Fibroblast of lung (primary cell): ENCODE measurements around the gene KCNMA1. TPM values are rescaled to one million over a fixed set of nuclear protein-coding genes. Genes with fewer than 3 reads are reported as not detected.

ENCODE experiments used
- DNase-seq, 2 donors: peaks; one replicate each; pipeline versions ENCODE4 v3.0.0 to v3.0.0-alpha.2; 2010; ENCODE audit warnings: low read depth in 2 of 2
- H2AFZ ChIP-seq: 2 replicates; pipeline ENCODE4 v1.5.1; 2012; ENCODE audit warnings: low read length, control low read depth, inconsistent platforms
- H3K27ac ChIP-seq: 2 replicates; pipeline ENCODE4 v1.5.1; 2011; ENCODE audit warnings: low read length, control low read depth; ENCODE audit not compliant: insufficient read depth
- H3K27me3 ChIP-seq: 2 replicates; pipeline ENCODE4 v1.5.1; 2011; ENCODE audit warnings: mild to moderate bottlenecking, low read length; ENCODE audit not compliant: control insufficient read depth, insufficient read depth
- H3K36me3 ChIP-seq: 2 replicates; pipeline ENCODE4 v1.5.1; 2011; ENCODE audit warnings: low read length; ENCODE audit not compliant: control insufficient read depth, insufficient read depth
- H3K4me1 ChIP-seq: 2 replicates; pipeline ENCODE4 v1.5.1; 2011; ENCODE audit warnings: low read length; ENCODE audit not compliant: control insufficient read depth, insufficient read depth; ENCODE audit errors: extremely low read depth
- H3K4me2 ChIP-seq: 2 replicates; pipeline ENCODE4 v1.5.1; 2011; ENCODE audit warnings: low read length, control low read depth; ENCODE audit not compliant: insufficient read depth; ENCODE audit errors: extremely low read depth
- H3K4me3 ChIP-seq, 4 experiments: fragments of 200-600 bp in 1 of 4; sonication (generic) in 1 of 4; replicated peaks in 1 of 4; 2 replicates each; pipeline ENCODE4 v1.5.1; 2011 to 2016; ENCODE audit warnings: low read length in 4 of 4, low read depth in 3 of 4, mild to moderate bottlenecking in 3 of 4, control low read depth in 2 of 4, inconsistent platforms in 1 of 4, mixed read lengths in 1 of 4; ENCODE audit not compliant: insufficient read depth in 1 of 4; ENCODE audit errors: control extremely low read depth in 1 of 4
- H3K79me2 ChIP-seq: 2 replicates; pipeline ENCODE4 v1.5.1; 2012; ENCODE audit warnings: mild to moderate bottlenecking, low read length, inconsistent platforms; ENCODE audit not compliant: control insufficient read depth, insufficient read depth
- H3K9ac ChIP-seq: 2 replicates; pipeline ENCODE4 v1.5.1; 2011; ENCODE audit warnings: mild to moderate bottlenecking, low read length, control low read depth; ENCODE audit not compliant: insufficient read depth
- H3K9me3 ChIP-seq: 2 replicates; pipeline ENCODE4 v1.5.1; 2012; ENCODE audit warnings: low read depth, low read length; ENCODE audit not compliant: control insufficient read depth, insufficient read depth
- H4K20me1 ChIP-seq: 2 replicates; pipeline ENCODE4 v1.5.1; 2011; ENCODE audit warnings: low read length; ENCODE audit not compliant: control insufficient read depth, insufficient read depth; ENCODE audit errors: extremely low read depth
- CTCF ChIP-seq, 2 donors: IDR thresholded peaks in 1 of 2; conservative IDR thresholded peaks in 1 of 2; 1 replicate in 1 of 2; 2 replicates in 1 of 2; pipeline ENCODE4 v1.5.1; 2011 to 2012; ENCODE audit warnings: low read length in 2 of 2, control low read depth in 1 of 2, inconsistent platforms in 1 of 2, low read depth in 1 of 2, mild to moderate bottlenecking in 1 of 2
- EZH2 ChIP-seq: IDR thresholded peaks from 2 replicates; pipeline ENCODE4 v1.5.1; 2012; ENCODE audit warnings: low read length, control low read depth, mild to moderate bottlenecking; ENCODE audit errors: missing control alignments
- polyA plus RNA-seq, 2 donors: library from polyadenylated mRNA; depleted of rRNA in 1 of 2; stranded (reverse) in 1 of 2; unstranded in 1 of 2; fragments of >200 nt; gene quantifications; 2 replicates each; pipeline ENCODE4 v1.2.1, GENCODE V29; 2011 to 2012; ENCODE audit warnings: missing spikeins in 1 of 2
- total RNA-seq: library from RNA; depleted of rRNA; stranded (reverse); fragments of >200 nt; gene quantifications from 2 replicates; pipeline ENCODE4 v1.2.1, GENCODE V29; 2014

KCNMA1 gene
- total and polyA plus RNA-seq, 2 donors (not counting 1 experiment from before 2014, with no cell fraction given), result 31.0 to 138 TPM

GRCh38 chr10:77350134-77350533 lies 287.5 kb downstream of the KCNMA1 start:
- Histone ChIP-seq H3K4me3 (no peak overlapping the region), H3K9me3 (no peaks in the 10 kb centered on the region), H3K27ac (peak overlapping the region; percentile 84), H3K27me3 (no peaks in the 10 kb centered on the region), H3K4me2 (no peak overlapping the region), H3K79me2 (no peaks in the 10 kb centered on the region), H2AFZ (no peak overlapping the region), H3K9ac (no peak overlapping the region), H4K20me1 (no peaks in the 10 kb centered on the region), H3K36me3 (no peaks in the 10 kb centered on the region), H3K4me1 (peaks cover 15% of the 10 kb centered on the region)
- no peak for TF ChIP-seq CTCF (conservative IDR thresholded peaks at IDR 0.05 in 1 of 2, IDR thresholded peaks at IDR 0.05 in 1 of 2; ENCODE audit: low read depth in 1 of 2, low read length in 2 of 2)
- TF ChIP-seq EZH2, result no peak
- no peak for DNase-seq

GRCh38 chr10:77349226-77349625 lies 288.4 kb downstream of the KCNMA1 start:
- Histone ChIP-seq H2AFZ (no peak overlapping the region), H3K27ac (no peak overlapping the region), H3K4me1 (peaks cover 15% of the 10 kb centered on the region), H3K27me3 (no peaks in the 10 kb centered on the region), H4K20me1 (no peaks in the 10 kb centered on the region), H3K36me3 (no peaks in the 10 kb centered on the region), H3K4me3 (no peak overlapping the region), H3K4me2 (no peak overlapping the region), H3K9me3 (no peaks in the 10 kb centered on the region), H3K9ac (no peak overlapping the region), H3K79me2 (no peaks in the 10 kb centered on the region)
- TF ChIP-seq CTCF (conservative IDR thresholded peaks at IDR 0.05 in 1 of 2, IDR thresholded peaks at IDR 0.05 in 1 of 2; ENCODE audit: low read depth in 1 of 2, low read length in 2 of 2) (no peak), EZH2 (no peak)
- peak in 1 of 2 donors; percentile 34 for DNase-seq

- no peak for TF ChIP-seq EZH2
- no peak for TF ChIP-seq CTCF (conservative IDR thresholded peaks at IDR 0.05 in 1 of 2, IDR thresholded peaks at IDR 0.05 in 1 of 2; ENCODE audit: low read depth in 1 of 2, low read length in 2 of 2)
- Histone ChIP-seq H3K9ac (no peak overlapping the region), H3K79me2 (no peaks in the 10 kb centered on the region), H3K4me2 (no peak overlapping the region), H3K36me3 (no peaks in the 10 kb centered on the region), H3K27me3 (no peaks in the 10 kb centered on the region), H3K4me3 (no peak overlapping the region), H3K9me3 (no peaks in the 10 kb centered on the region), H2AFZ (no peak overlapping the region), H4K20me1 (no peaks in the 10 kb centered on the region), H3K27ac (no peak overlapping the region), H3K4me1 (peaks cover 15% of the 10 kb centered on the region)
- DNase-seq, result peak in 1 of 2 donors; percentile 50
Observed at GRCh38 chr10:77348751-77349150, 288.9 kb downstream of the KCNMA1 start.
